ENCODE data around the gene LMO7. TPM values are rescaled to one million over a fixed set of nuclear protein-coding genes. Genes with fewer than 3 reads are reported as not detected.

Gene LMO7
- total RNA-seq (2014; rRNA removed; shearing (Covaris generic)), result 8.8 and 14.1 TPM in 2 replicates

DNA sequence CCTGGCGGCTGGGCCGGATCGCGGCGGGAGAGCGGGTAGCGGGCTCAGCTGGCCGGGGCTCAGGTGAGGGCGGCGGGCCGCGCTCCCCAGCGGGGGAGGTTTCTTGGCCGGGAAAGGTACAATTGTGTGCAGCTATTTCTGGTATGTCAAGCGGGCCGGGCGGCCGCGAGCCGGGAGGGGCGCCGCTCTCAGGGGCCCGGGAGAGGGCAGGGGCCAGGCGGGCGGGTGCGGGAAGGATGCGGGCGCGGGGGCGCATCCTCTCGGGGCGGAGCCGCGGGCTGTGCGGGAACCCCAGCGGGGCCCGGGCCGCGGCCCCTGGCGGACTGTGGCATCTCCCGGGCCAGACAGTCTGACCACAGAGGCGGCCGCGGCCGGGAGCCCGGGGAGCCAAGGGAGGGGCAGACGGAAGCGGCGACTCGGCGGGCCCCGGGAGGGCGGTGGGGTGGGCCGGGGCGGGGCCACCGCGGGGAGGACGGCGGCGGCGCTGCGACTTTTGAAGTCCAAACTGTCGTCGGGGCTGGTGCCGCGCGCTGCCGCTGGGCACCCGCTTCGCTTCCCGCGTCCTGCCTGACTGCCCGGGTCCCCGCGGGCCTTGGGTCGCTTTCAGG is at the start of gene LMO7:
LMO7 (plus strand) TSS at position 503 of the 608 bp plus-strand sequence. CDS start 328 bp downstream, outside the sequence.
- peak; percentile 10 for DNase-seq (ENCODE audit: low spot score)

DNA sequence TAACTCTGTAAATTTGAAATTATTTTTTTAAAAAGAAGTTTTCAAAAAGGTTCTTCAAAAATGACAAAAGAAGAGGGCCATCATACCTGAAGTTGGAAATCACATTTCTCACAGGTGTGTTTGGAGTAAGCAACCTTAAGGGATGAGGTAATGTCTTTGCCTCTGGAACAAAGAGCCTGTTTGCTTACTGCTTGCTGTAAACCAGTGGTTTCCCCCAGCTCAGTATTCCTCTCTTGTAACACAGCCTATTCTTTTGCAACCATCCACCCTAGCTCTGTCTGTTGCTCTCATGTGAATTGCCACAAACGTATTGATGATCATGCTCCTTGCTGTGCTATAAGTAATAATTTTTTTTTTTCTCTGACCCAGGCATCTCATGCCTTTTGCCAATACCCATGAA is 48.5 kb upstream of the LMO7 start:
- no peak for DNase-seq (ENCODE audit: low spot score)

DNA sequence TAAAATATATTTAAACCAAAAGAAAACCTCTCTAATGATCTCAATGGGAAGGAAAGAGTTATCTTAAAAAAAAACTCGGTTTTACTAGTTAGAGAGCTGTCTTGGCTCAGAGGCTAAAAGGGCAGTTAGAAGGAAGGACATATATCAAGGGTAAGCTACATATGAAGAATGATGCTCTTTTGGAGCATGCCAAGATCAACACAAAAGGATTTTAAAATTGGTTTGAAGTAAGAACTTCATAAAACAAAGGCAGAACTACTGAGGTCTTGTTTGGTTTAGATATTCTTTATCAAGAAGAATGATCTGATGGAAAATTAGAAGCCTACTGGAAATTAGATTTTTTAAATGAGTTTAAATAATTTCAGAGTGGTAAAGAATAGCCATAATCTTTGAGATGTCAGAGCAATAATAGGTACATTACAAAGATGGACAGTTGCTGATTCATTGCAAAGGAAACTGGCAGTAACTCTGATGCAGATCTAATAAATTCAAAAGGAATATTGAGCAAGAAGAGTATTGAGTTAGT is 39.4 kb upstream of the LMO7 start:
- no peak for DNase-seq (ENCODE audit: low spot score)

DNA sequence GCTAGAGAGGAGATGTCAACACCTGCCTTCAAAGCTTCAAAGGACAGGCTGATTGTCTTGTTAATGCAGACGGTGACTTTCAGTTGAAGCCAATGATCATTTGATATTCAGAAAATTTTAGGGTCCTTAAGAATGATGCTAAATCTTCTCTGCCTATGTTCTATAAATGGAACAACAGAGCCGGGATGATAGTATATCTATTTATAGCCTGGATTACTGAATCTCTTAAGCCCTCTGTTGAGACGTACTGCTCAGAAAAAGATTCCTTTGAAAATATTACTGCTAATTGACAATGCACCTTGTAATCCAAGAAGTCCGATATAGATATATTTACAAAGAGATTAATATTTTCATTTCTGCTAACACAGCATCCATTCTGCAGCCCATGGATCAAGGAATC is 35.8 kb upstream of the LMO7 start:
- DNase-seq (ENCODE audit: low spot score), result no peak

DNA sequence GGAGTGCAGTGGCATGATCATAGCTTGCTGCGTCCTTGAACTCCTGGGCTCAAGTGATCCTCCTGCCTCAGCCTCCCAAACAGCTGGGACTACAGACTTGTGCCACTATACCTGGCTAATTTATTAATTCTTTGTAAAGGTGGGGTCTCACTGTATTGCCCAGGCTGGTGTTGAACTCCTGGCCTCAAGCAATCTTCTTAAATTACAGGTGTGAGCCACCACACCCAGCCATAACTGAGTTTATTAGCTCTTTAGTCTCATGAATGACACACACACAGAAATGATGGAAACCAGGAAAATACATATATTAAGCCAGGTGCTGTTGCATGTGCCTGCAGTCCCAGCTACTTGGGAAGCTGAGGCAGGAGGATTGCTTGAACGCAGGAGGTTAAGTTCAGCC is 33.1 kb upstream of the LMO7 start:
- DNase-seq (ENCODE audit: low spot score), result no peak

DNA sequence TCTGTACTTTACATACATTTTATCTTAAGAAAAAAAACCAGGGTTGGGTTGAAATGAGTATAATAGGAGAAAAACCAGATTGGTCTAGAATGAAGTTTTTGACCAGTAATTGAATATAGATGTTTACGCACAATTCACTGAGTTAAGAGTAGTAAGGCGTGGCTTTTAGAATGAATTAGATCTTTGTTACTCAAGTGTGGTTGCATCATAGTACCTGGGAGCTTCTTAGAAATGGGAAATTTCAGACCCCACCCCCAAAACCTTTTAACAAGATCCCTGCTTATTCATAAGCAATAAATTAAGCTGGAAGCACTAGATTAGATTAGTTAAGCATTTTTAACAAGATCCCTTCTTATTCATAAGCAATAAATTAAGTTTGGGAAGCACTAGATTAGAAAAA is 28.7 kb upstream of the LMO7 start:
- no peak for DNase-seq (ENCODE audit: low spot score)

DNA sequence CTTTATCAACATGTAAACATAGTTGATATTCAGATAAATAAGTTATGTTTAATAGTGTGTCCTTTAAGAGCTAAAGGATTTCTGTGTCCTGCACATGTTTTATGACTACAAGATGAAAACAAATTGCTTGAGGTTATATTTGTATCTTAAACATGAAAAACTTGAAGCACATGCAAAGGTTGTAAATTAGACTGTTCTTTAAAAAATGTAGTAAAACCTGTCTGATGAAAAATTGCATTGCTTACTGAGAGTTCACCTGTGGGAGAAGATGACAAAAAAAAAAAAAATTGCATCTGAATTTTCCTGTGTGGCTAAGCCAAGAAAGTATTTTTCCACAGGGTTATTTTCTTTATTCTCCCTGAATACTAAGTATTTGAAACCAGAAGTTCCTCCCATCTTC is 25.7 kb upstream of the LMO7 start:
- no peak for DNase-seq (ENCODE audit: low spot score)

DNA sequence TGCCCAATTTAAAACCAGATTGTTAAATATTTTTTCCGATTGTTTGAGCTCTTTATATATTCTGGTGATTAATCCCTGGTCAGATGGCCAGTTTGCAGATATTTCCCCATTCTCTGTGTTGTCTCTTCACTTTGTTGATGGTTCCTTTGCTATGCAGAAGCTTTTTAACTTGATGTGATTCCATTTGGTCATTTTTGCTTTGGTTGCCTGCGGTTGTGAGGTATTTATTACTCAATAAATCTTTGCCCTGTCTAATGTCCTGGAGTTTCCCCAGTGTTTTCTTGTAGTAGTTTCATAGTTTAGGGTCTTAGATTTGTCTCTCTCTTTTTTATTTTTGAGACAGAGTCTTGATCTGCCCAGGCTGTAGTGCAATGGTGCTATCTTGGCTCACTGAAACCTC is 23.8 kb upstream of the LMO7 start:
- DNase-seq (ENCODE audit: low spot score), result no peak

DNA sequence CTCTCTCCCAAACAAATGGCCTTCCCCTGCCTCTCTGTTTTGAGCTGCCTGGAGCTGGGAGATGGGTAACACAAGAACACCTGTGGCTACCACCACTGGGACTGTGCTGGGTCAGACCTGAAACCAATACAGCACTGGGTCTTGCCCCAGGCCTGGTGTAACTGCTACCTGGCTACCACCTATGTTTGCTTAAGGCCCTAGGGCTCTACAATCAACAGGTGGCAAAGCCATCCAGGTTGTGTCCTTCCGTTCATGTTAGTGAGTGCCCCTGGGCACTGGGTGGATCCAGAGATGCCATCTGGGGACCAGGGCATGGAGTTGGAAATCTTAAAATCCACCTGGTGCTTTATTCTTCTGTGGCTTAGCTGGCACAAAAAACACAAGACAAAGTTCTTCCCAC is 18.9 kb upstream of the LMO7 start:
- no peak for DNase-seq (ENCODE audit: low spot score)

DNA sequence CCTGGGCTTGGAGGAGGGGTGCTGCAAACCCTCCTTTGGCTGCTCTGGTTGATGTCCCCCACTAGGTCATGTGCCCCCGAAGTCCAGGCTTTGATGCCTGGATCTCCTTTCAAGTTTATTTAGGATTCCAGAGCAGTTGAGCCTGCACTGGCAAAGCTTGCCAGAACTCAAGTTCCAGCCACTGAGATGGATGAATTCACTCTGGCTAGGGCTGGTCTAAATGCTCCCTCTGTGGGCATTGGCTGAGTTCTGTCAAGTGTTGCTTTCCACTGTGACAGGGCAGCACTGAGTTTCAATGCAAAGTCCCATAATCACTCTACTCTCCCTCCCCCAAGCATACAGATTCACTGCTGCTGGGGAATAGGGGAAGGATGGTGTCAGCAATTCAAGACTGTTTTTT is 17.8 kb upstream of the LMO7 start:
- no peak for DNase-seq (ENCODE audit: low spot score)

DNA sequence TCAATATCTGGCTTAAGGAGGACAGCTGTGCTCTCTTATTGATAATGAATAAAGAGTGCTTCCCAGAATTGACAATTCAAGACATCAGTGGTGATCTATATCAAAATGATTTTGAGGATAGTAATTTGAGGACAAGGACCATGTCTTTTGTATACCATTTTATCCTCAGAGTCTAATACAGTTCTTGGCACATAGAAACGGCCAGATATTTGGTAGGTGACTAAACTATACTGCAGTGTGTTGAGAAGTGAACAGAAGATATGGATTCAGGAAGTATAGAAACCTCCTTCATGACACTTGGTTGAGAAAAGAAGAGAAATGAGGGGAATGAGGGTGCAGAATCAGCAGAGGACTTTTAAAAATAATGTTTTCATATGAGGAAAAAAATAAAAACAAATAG is 16.1 kb upstream of the LMO7 start:
- DNase-seq (ENCODE audit: low spot score), result no peak

DNA sequence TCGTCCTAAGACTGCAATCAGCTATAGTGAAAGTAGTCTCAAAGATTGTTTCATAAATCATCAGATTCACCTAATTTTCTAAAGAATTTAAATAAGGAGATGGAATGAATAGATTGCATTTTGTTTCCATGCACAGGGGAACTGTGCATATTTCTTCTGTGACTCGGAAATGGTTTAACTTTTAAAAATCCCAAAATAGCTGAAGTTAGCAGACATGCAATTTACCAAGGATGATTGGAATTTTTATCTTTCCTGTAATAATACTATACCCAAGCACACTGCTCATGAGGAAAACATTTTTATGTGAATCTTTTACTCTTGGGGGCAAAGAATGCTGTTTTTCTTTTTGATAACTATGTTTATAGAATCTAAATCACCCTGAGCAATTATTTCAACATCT is 15.0 kb upstream of the LMO7 start:
- DNase-seq (ENCODE audit: low spot score), result no peak

DNA sequence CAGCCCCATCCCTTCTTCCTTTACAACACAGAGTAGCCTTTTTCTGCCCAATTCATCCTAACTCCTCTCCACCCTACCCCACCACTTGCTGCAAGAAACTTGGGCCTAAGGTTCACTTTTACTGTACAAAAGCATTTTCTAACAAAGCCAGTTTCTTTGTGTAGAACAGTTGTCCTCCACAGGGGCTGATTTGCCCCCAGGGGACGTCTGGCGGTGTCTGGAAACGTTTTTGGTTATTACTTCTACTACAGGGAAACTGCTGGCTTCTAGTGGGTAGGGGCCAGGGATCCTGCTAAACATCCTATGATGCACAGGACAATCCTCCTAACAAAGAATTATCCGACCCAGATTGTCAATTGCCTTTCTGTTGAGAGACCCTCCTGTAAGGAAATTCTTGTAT is 7.3 kb upstream of the LMO7 start:
- DNase-seq (ENCODE audit: low spot score), result no peak

DNA sequence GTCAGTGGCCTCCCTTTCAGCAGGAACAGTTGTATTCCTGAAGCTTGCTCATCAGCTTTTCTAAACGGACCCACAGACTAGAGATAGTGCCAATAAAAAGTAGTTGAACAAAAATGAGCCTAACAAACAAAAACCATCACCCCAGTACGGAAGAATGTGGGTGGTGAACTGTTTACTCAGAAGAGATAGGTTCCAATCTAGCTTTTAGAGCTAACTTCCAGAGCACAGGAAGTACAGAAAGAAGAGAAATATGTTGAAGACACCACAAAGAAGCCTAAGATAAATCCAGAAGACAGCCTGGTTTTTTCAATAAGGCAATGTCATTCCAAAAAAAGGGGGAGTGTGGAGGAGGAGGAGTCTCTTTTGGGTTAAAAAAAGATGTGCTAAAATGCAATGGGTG is 2.8 kb upstream of the LMO7 start:
- no peak for DNase-seq (ENCODE audit: low spot score)

DNA sequence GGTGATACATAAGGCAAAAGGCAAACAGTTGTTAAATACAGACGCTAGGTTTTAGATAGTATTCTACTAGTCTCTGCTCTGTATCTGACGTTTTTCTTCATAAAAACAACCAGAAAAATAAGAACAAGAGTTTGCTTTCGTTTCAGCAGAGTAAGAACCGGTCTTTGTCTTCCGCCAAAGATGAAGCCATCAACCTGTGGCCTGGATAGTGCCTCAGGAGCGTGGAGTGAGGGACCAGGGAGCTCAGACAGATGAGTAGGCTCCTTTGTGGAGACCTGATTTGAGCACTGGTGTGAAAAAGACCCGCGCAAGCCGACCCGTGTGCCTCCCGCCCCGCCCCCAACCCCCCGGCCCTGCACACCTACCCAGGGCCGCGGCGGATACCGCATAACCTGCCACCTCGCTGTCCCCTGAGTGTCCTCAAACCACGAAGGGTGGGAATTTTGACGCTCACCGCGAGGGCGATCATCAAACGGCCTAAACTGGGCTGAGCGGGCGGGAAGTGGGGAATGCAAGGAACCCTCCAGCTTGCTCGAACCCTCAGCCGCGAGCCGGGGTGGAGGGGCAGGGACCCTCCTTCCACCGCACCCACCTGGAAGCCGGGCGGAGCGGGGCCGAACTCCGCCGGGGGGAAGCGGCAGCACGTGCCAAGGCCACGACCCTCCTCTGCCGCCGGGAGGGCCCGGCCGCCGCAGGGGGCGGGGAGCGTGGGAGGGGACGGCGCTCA is 866 bp upstream of the LMO7 start:
- DNase-seq (ENCODE audit: low spot score), result no peak

DNA sequence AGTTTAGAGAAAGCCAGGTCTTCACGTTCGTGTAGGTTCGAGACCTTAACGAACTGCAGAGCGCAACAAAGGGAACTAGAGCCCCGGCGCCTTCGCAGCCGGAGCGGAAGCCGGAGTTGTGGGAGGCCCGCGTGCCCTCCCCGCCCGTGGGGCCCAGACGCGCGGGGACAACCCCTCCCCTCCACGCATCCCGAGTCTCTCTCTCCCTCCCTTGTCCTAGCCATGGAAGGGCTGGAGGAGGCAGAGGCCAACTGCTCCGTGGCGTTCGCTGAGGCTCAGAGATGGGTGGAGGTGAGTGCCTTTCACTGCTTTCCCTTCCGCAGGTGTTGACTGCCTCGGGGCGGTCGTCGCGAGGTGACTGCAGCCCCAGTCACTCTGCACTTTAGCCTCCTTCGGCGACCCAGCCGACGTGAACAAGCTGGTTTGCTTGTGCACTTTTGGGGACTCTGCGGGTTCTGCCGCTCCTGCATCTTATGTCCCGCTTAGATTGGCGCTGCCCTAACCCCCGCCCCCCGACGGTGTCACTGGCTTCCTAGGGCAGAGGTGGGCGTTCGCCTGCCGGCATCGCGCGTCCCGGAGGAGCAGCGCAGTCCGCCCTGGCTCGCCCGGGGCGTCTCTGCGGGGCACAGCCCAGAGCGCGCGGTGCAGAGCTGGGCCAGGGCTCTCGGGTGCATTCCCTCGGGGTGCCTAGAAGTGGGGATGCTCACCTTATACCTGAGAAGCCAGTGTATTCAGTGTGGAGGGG is 478 bp downstream of the LMO7 start:
- DNase-seq (ENCODE audit: low spot score), result no peak

DNA sequence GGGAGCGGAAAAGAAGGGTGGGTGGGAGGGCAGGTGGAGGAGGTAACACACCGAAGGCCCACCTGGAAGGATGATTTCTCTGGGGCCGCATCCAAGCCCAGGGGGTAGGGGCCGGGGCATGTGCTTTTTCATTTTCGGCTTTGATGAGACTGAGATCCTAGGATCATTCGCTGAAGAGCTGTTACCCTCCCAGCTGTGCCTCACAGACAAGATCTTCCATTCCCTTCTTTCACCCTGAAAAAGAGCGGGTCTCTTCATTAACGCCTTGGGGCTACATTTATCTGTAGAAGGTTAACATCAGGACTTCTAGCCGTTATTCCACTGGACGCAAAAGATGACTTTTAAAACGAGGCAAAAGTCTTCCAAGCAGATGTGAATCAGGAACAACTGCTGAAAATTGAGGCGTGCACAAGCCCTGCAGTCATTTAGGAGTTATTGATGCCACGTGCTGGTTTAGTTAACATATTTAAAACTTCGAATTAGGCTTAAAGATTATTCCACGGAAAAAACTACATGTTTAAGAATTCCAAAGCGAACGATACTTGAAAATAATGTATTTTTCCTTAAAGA is 1.1 kb downstream of the LMO7 start:
- no peak for DNase-seq (ENCODE audit: low spot score)

DNA sequence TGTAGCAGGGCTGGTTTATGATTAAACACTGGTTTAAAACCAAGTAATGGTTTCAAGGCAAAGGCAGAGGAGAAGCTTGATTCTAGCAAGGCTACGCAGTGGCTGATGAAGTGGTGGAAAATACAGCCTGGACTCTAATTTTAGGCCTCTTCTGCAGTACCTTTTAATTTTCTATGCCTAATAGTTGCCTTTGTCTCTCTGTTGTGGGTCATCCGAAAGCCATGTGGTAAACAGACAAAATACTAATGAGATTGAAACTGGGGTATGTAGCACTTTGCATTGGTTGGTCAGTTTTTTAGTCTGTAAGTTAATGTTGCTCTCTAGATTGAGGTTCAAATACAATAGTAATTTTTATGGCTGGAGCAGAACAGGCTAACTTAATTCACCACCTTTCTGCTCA is 3.3 kb downstream of the LMO7 start:
- DNase-seq (ENCODE audit: low spot score), result no peak

DNA sequence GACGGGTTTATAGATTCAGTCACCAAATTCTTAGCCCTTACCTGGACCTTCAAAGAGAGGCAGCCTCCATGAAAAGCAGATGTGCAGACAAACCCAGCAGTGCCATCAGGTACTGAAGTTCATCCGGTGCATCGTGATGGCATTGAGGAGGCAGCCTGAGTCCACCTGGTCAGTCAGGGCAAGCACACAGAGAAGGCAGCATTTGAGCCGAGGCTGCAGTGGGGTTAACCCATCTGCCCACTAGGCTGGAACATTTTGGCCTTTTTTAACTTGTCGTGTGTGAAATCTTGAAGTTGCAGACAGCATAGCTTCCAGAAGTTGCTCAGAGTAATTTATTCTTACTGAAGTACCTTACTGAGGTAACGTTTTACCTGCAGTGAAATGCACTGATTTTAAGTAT is 4.9 kb downstream of the LMO7 start:
- DNase-seq (ENCODE audit: low spot score), result no peak

DNA sequence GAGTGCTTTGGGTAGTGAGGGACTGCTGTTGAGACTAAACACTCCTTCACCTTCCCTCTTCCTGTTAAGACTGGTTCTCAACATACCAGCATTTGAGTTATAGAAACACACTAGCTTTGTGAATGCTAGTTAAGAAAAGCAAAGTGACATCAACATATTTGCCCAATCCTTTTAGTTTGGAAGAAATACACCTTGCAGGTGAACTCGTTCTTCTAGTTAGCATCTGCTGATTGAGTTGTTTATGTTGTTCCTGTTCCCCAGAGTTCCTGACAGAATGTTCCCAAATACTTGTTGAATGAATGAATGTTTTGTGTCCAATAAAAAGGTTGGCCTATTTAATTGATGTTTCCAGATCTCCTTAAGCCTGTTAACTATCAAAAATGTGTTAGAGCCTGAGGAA is 7.1 kb downstream of the LMO7 start:
- DNase-seq (ENCODE audit: low spot score), result no peak

DNA sequence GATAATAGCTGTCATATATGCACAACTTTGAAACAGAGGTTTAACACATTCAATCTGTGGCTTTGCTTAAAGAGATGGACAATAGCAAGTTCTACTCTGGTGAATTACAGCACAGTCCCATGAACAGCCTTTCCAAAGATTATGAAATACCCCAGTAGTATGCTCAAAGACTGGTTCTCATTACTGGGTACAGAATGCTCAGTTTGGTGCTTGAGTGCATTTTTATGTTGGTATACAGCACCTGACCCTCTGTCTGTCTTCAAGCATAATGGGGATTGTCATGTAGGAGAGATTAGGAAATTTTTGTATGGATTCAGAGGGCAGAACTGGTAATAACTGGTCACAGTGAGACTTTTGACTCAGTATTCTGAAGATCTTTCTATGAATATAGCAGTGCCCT is 7.6 kb downstream of the LMO7 start:
- no peak for DNase-seq (ENCODE audit: low spot score)

DNA sequence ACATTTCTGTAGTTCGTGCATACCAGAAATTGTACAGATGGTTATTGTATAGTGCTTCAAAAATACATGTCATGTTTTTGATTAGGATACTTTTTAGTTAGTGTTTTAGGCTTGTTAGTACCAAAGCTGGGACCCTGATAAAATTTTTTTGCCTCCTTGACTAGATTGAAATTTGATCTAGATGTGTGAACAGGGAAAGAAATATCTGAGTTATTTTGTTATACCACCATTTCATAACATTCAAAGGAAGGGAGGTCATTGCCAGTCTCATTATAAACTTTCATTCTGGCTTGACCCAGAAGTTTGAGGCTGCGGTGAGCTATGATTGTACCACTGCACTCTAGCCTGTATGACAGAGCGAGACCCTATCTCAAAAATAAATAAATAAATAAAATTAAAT is 9.0 kb downstream of the LMO7 start:
- no peak for DNase-seq (ENCODE audit: low spot score)

All from H4 (cell line).